Measurements from ENCODE around the gene DGKG.

- TF ChIP-seq CTCF (IDR thresholded peaks at IDR 0.05) = no peak
- TF ChIP-seq POLR2A (IDR thresholded peaks at IDR 0.05) = no peak
- no peak for TF ChIP-seq POLR2AphosphoS5 (IDR thresholded peaks at IDR 0.05)
- TF ChIP-seq EP300 (IDR thresholded peaks at IDR 0.05) = no peak
Measured at GRCh38 chr3:186255703-186256331, 106.2 kb downstream of the DGKG start.
